Measurements from ENCODE around the gene ANTKMT. TPM values are rescaled to one million over a fixed set of nuclear protein-coding genes. Genes with fewer than 3 reads are reported as not detected.

The ANTKMT gene
- total and polyA plus RNA-seq, 2 donors (not counting 3 experiments of a cell fraction or from before 2014, with no cell fraction given): 26.1 to 27.9 TPM

GRCh38 chr16:768428-768827, 47.5 kb downstream of the ANTKMT start:
- DNase-seq (ENCODE audit: low read depth, low spot score) (no peak), FAIRE-seq (no peak)
- no peaks in the 10 kb centered on the region for H3K79me2 ChIP-seq (ENCODE audit: control insufficient read depth, insufficient read depth, low read length)
- no TSS peak for BruUV-seq (replicated peaks)
- ChIA-PET POLR2A (no interaction called here), CTCF (no interaction called here)
- H3K9me3 ChIP-seq (replicated peaks; ENCODE audit: control insufficient read depth, insufficient read depth, low read length): no peaks in the 10 kb centered on the region
- H4K20me1 ChIP-seq (replicated peaks; ENCODE audit: control insufficient read depth, extremely low read depth, insufficient read depth, low read length): no peaks in the 10 kb centered on the region
- dilution Hi-C loops (cut with MboI; ENCODE audit: extremely low pct_ligation_motif_present, low sequenced_read_pairs) (no loop called here), intact Hi-C loops (cut with micrococcal nuclease) (no loop called here)
- TF ChIP-seq MYC (IDR thresholded peaks at IDR 0.05; ENCODE audit: low read depth, low read length) (no peak), POLR2AphosphoS5 (IDR thresholded peaks at IDR 0.05; ENCODE audit: insufficient read depth, low read depth, low read length) (no peak), GATA2 (IDR thresholded peaks at IDR 0.05; ENCODE audit: insufficient read depth, insufficient read length, low read depth, low read length) (no peak), FOS (IDR thresholded peaks at IDR 0.05; ENCODE audit: borderline replicate concordance, insufficient read depth, low read length) (no peak), POLR2A (IDR thresholded peaks at IDR 0.05; ENCODE audit: low read depth, low read length) (no peak), EZH2 (IDR thresholded peaks at IDR 0.05; ENCODE audit: borderline replicate concordance, low read depth, low read length, severe bottlenecking) (no peak), MAX (IDR thresholded peaks at IDR 0.05; ENCODE audit: insufficient read depth, insufficient read length) (no peak), CTCF (IDR thresholded peaks at IDR 0.05; ENCODE audit: extremely low read depth in 1 of 2, insufficient read depth in 1 of 2, low read depth in 1 of 2, low read length in 2 of 2) (no peak)
- H3K36me3 ChIP-seq (ENCODE audit: control insufficient read depth in 2 of 2, extremely low read depth in 1 of 2, insufficient read depth in 2 of 2, low read length in 2 of 2): no peaks in the 10 kb centered on the region
- H3K4me1 ChIP-seq (ENCODE audit: control insufficient read depth, extremely low read depth, insufficient read depth, low read length): no peaks in the 10 kb centered on the region
- H3K27me3 ChIP-seq (ENCODE audit: control insufficient read depth in 2 of 2, insufficient read depth in 2 of 2, low read length in 2 of 2): no peaks in the 10 kb centered on the region
- no peak overlapping the region for H3K27ac ChIP-seq (ENCODE audit: insufficient read depth, low read depth, low read length)
- H3K4me3 ChIP-seq (replicated peaks in 1 of 3; ENCODE audit: insufficient read depth in 1 of 3, low read depth in 1 of 3, low read length in 3 of 3): no peak overlapping the region
- H3K4me2 ChIP-seq (ENCODE audit: insufficient read depth, low read length): no peak overlapping the region
- no peak overlapping the region for H2AFZ ChIP-seq (ENCODE audit: low read depth, low read length)
- no peaks in the 10 kb centered on the region for H3K9me1 ChIP-seq (replicated peaks; ENCODE audit: control insufficient read depth, extremely low read depth, insufficient read depth, low read length)
- no peak overlapping the region for H3K9ac ChIP-seq (replicated peaks; ENCODE audit: extremely low read depth, insufficient read depth, low read length)

Data from endothelial cell of umbilical vein (primary cell).